Esophagus muscularis mucosa (tissue), 4 donors: Measurements from ENCODE around the gene KAT2B. TPM values are rescaled to one million over a fixed set of nuclear protein-coding genes. Genes with fewer than 3 reads are reported as not detected.

Experiments used
- DNase-seq: peaks from one replicate; pipeline ENCODE4 v3.0.0-alpha.2; 2017; ENCODE audit errors: extremely low spot score
- H3K27ac ChIP-seq, 4 donors: fragments of 200-600 bp; sonication (generic); replicated peaks in 1 of 4; 1 replicate in 3 of 4; 2 replicates in 1 of 4; pipeline ENCODE4 v1.5.1; 2016 to 2019; ENCODE audit warnings: mild to moderate bottlenecking in 1 of 4
- H3K27me3 ChIP-seq, 4 donors: fragments of 200-600 bp; sonication (generic); one replicate each; pipeline versions ENCODE4 v1.5.1 to v1.6.0; 2016 to 2019
- H3K36me3 ChIP-seq, 4 donors: fragments of 200-600 bp; sonication (generic); one replicate each; pipeline ENCODE4 v1.5.1; 2016 to 2019
- H3K4me1 ChIP-seq, 4 donors: fragments of 200-600 bp; sonication (generic); one replicate each; pipeline ENCODE4 v1.5.1; 2016 to 2019
- H3K4me3 ChIP-seq, 4 donors: fragments of 200-600 bp; sonication (generic); 1 replicate in 2 of 4; 2 replicates in 2 of 4; pipeline ENCODE4 v1.5.1; 2016 to 2019; ENCODE audit warnings: mild to moderate bottlenecking in 4 of 4, moderate library complexity in 1 of 4
- H3K9me3 ChIP-seq, 4 donors: fragments of 200-600 bp; sonication (generic); 1 replicate in 3 of 4; 2 replicates in 1 of 4; pipeline ENCODE4 v1.5.1; 2016 to 2019
- CTCF ChIP-seq, 3 experiments: fragments of 200-600 bp in 2 of 3; fragments of 450-650 bp in 1 of 3; sonication (generic) in 2 of 3; IDR thresholded peaks; one replicate each; pipeline ENCODE4 v1.5.1; 2017 to 2019; ENCODE audit warnings: antibody characterized with exemption in 3 of 3, mild to moderate bottlenecking in 2 of 3, moderate library complexity in 1 of 3
- EP300 ChIP-seq: sonication (generic); formaldehyde crosslinking; IDR thresholded peaks from one replicate; pipeline ENCODE4 v1.6.1; 2017; ENCODE audit warnings: antibody characterized with exemption
- POLR2A ChIP-seq: fragments of 450-650 bp; IDR thresholded peaks from one replicate; pipeline ENCODE4 v1.6.1; 2017; ENCODE audit warnings: antibody characterized with exemption, moderate library complexity, mild to moderate bottlenecking, low read depth
- POLR2AphosphoS5 ChIP-seq, 2 donors: sonication (generic); formaldehyde crosslinking; IDR thresholded peaks; one replicate each; pipeline ENCODE4 v1.6.1; 2017; ENCODE audit warnings: antibody characterized with exemption in 2 of 2
- WGBS: methylation state at CpG from one replicate; pipeline ENCODE4 v1.1.5; 2018; 5-methylcytosine and 5-hydroxymethylcytosine counted together
- intact Hi-C: fragments of 100-400 bp; cut with DNase I; formaldehyde crosslinking; loops from one replicate; pipeline ENCODE4 v1.15.1; 2023
- total RNA-seq, 4 donors: library from RNA; depleted of rRNA; stranded (reverse); fragments of >200 nt; gene quantifications; one replicate each; pipeline versions ENCODE4 v1.1.0 to v1.2.1, GENCODE V29; 2016

KAT2B gene
- total RNA-seq, 4 donors from 2014 or later: 37.8 to 58.5 (median 49.5) TPM

GRCh38 chr3:20047341-20047779, 7.1 kb downstream of the KAT2B start:
- DNase-seq: no peak
- Histone ChIP-seq H3K27me3 (no peaks in the 10 kb centered on the region), H3K4me3 (peak overlapping the region in 2 of 4 donors; percentile 4 to 20), H3K9me3 (no peaks in the 10 kb centered on the region), H3K27ac (peak overlapping the region in 2 of 4 donors; percentile 39 to 60), H3K4me1 (peaks cover 45 to 73% (median 71%) of the 10 kb centered on the region in 4 donors), H3K36me3 (no peaks in the 10 kb centered on the region)
- intact Hi-C loops: no loop called here
- 76% methylated on average over 7 of the region's 7 CpGs for WGBS
- no peak for TF ChIP-seq EP300
- no peak for TF ChIP-seq POLR2A
- no peak for TF ChIP-seq CTCF (IDR thresholded peaks at IDR 0.05)
- no peak for TF ChIP-seq POLR2AphosphoS5 (IDR thresholded peaks at IDR 0.05)

- H3K4me3 ChIP-seq: peak overlapping the region; percentile 4 to 20 (median 8)
- H3K27ac ChIP-seq: peak overlapping the region in 3 of 4 donors; percentile 20 to 60 (median 39)
- TF ChIP-seq CTCF (IDR thresholded peaks at IDR 0.05) (no peak), EP300 (no peak), POLR2A (no peak), POLR2AphosphoS5 (IDR thresholded peaks at IDR 0.05) (no peak)
- no peaks in the 10 kb centered on the region for H3K36me3 ChIP-seq
- WGBS: 59% methylated on average over 9 of the region's 9 CpGs
- intact Hi-C loops: no loop called here
- H3K4me1 ChIP-seq: peaks cover 37 to 64% (median 63%) of the 10 kb centered on the region in 4 donors
- no peaks in the 10 kb centered on the region for H3K27me3 ChIP-seq
- no peak for DNase-seq
- no peaks in the 10 kb centered on the region for H3K9me3 ChIP-seq
Measured at GRCh38 chr3:20047976-20048883, 8.0 kb downstream of the KAT2B start.

GRCh38 chr3:20051123-20051806, 11.0 kb downstream of the KAT2B start:
- no peak for DNase-seq
- intact Hi-C loops: no loop called here
- no peaks in the 10 kb centered on the region for H3K27me3 ChIP-seq
- no peaks in the 10 kb centered on the region for H3K9me3 ChIP-seq
- H3K27ac ChIP-seq: no peak overlapping the region
- H3K4me1 ChIP-seq: peaks cover 34 to 67% (median 61%) of the 10 kb centered on the region in 4 donors
- TF ChIP-seq POLR2AphosphoS5 (IDR thresholded peaks at IDR 0.05): no peak
- no peak for TF ChIP-seq EP300
- TF ChIP-seq CTCF (IDR thresholded peaks at IDR 0.05): no peak
- no peak for TF ChIP-seq POLR2A
- WGBS: 83% methylated on average over 4 of the region's 4 CpGs
- no peak overlapping the region for H3K4me3 ChIP-seq
- no peaks in the 10 kb centered on the region for H3K36me3 ChIP-seq

GRCh38 chr3:20052851-20053250, 12.6 kb downstream of the KAT2B start:
- DNase-seq: no peak
- TF ChIP-seq POLR2A: no peak
- no peak for TF ChIP-seq CTCF (IDR thresholded peaks at IDR 0.05)
- no peak for TF ChIP-seq EP300
- no peak for TF ChIP-seq POLR2AphosphoS5 (IDR thresholded peaks at IDR 0.05)
- Histone ChIP-seq H3K27ac (no peak overlapping the region), H3K9me3 (no peaks in the 10 kb centered on the region), H3K4me1 (peaks cover 46 to 67% (median 61%) of the 10 kb centered on the region in 4 donors), H3K4me3 (no peak overlapping the region), H3K27me3 (no peaks in the 10 kb centered on the region), H3K36me3 (no peaks in the 10 kb centered on the region)
- intact Hi-C loops: no loop called here
- 93% methylated on average over 7 of the region's 7 CpGs for WGBS
